DND-41 (cell line): ENCODE measurements around the gene SHMT2.

Experiments
- ATAC-seq: fragments of 200-7000 bp; cut with Tn5 transposase; 3 replicates; pipeline ENCODE4 v1.9.1; 2021; ENCODE audit warnings: low read depth; ENCODE audit not compliant: insufficient read depth
- DNase-seq: peaks from one replicate; pipeline ENCODE4 v3.0.0-alpha.2; 2020
- H2AFZ ChIP-seq: 2 replicates; pipeline ENCODE4 v1.6.0; 2012; ENCODE audit warnings: low read depth, low read length
- H3K27ac ChIP-seq: 2 replicates; pipeline ENCODE4 v1.5.1; 2012; ENCODE audit warnings: low read length, inconsistent platforms
- H3K27me3 ChIP-seq: fragments of 200-600 bp; sonication (generic); 2 replicates; pipeline ENCODE4 v1.6.0; 2012; ENCODE audit warnings: low read length, mild to moderate bottlenecking, inconsistent platforms; ENCODE audit not compliant: insufficient read depth, poor library complexity
- H3K36me3 ChIP-seq: 2 replicates; pipeline ENCODE4 v1.5.1; 2012; ENCODE audit warnings: low read length, inconsistent platforms; ENCODE audit not compliant: insufficient read depth
- H3K4me1 ChIP-seq: 2 replicates; pipeline ENCODE4 v1.5.1; 2012; ENCODE audit warnings: mild to moderate bottlenecking, low read length; ENCODE audit not compliant: insufficient read depth
- H3K4me2 ChIP-seq: 2 replicates; pipeline ENCODE4 v1.6.0; 2012; ENCODE audit warnings: mild to moderate bottlenecking, moderate library complexity, low read length, inconsistent platforms; ENCODE audit not compliant: insufficient read depth
- H3K4me3 ChIP-seq, 2 experiments: fragments of 200-600 bp in 1 of 2; shearing (Covaris generic) in 1 of 2; 2 replicates each; pipeline ENCODE4 v1.5.1; 2012 to 2016; ENCODE audit warnings: inconsistent platforms in 2 of 2, low read length in 2 of 2, mild to moderate bottlenecking in 2 of 2, low read depth in 1 of 2, moderate library complexity in 1 of 2
- H3K79me2 ChIP-seq: 2 replicates; pipeline ENCODE4 v1.6.0; 2012; ENCODE audit warnings: low read length, inconsistent platforms; ENCODE audit not compliant: insufficient read depth
- H3K9ac ChIP-seq: 2 replicates; pipeline ENCODE4 v1.6.0; 2012; ENCODE audit warnings: low read depth, mild to moderate bottlenecking, inconsistent platforms, low read length, moderate library complexity
- H3K9me3 ChIP-seq: 2 replicates; pipeline ENCODE4 v1.5.1; 2012; ENCODE audit warnings: low read length, moderate library complexity, mild to moderate bottlenecking, inconsistent platforms; ENCODE audit not compliant: insufficient read depth, severe bottlenecking
- H4K20me1 ChIP-seq: 2 replicates; pipeline ENCODE4 v1.6.0; 2012; ENCODE audit warnings: low read length; ENCODE audit not compliant: insufficient read depth
- CTCF ChIP-seq: IDR thresholded peaks from 2 replicates; pipeline ENCODE4 v1.5.1; 2012; ENCODE audit warnings: borderline replicate concordance, low read length, moderate library complexity, mild to moderate bottlenecking; ENCODE audit not compliant: poor library complexity, severe bottlenecking; ENCODE audit errors: extremely low read depth
- EZH2 ChIP-seq: IDR thresholded peaks from 3 replicates; pipeline ENCODE4 v1.6.1; 2012; ENCODE audit warnings: borderline replicate concordance, low read depth, mild to moderate bottlenecking, moderate library complexity, low read length, inconsistent platforms; ENCODE audit not compliant: severe bottlenecking

Gene SHMT2

GRCh38 chr12:57199191-57199590 lies 30.3 kb upstream of the SHMT2 start:
- DNase-seq, result no peak
- no peak for TF ChIP-seq EZH2
- TF ChIP-seq CTCF, result no peak
- H3K27ac ChIP-seq, result no peak overlapping the region

GRCh38 chr12:57200497-57200896 lies 29.0 kb upstream of the SHMT2 start:
- H3K27ac ChIP-seq, result no peak overlapping the region
- no peaks in the 10 kb centered on the region for H3K79me2 ChIP-seq
- DNase-seq (no peak), ATAC-seq (no peak)
- no peak overlapping the region for H3K9ac ChIP-seq
- H2AFZ ChIP-seq, result no peak overlapping the region
- H3K9me3 ChIP-seq, result no peaks in the 10 kb centered on the region
- no peaks in the 10 kb centered on the region; the same call in 1 of the 2 replicates for H4K20me1 ChIP-seq
- H3K4me3 ChIP-seq, result no peak overlapping the region
- H3K4me2 ChIP-seq, result no peak overlapping the region
- H3K27me3 ChIP-seq, result no peaks in the 10 kb centered on the region
- no peaks in the 10 kb centered on the region for H3K4me1 ChIP-seq
- no peaks in the 10 kb centered on the region for H3K36me3 ChIP-seq
- TF ChIP-seq CTCF, result no peak
- TF ChIP-seq EZH2, result no peak

More at GRCh38 chr12:57199191-57199590, 30.3 kb upstream of the SHMT2 start:
- no peaks in the 10 kb centered on the region for H3K4me1 ChIP-seq
- H3K4me3 ChIP-seq, result no peak overlapping the region
- H3K9ac ChIP-seq, result no peak overlapping the region
- no peak for ATAC-seq
- H3K4me2 ChIP-seq, result no peak overlapping the region
- H3K9me3 ChIP-seq, result no peaks in the 10 kb centered on the region
- H3K79me2 ChIP-seq, result no peaks in the 10 kb centered on the region
- no peak overlapping the region for H2AFZ ChIP-seq
- no peaks in the 10 kb centered on the region for H3K36me3 ChIP-seq
- H4K20me1 ChIP-seq, result no peaks in the 10 kb centered on the region; the same call in 1 of the 2 replicates
- H3K27me3 ChIP-seq, result no peaks in the 10 kb centered on the region

- H3K4me3 ChIP-seq, result no peak overlapping the region
- no peak for ATAC-seq
- TF ChIP-seq EZH2 (no peak), CTCF (no peak)
- no peaks in the 10 kb centered on the region; the same call in 1 of the 2 replicates for H4K20me1 ChIP-seq
- no peaks in the 10 kb centered on the region for H3K9me3 ChIP-seq
- H2AFZ ChIP-seq, result no peak overlapping the region
- H3K79me2 ChIP-seq, result no peaks in the 10 kb centered on the region
- no peaks in the 10 kb centered on the region for H3K36me3 ChIP-seq
- H3K4me1 ChIP-seq, result no peaks in the 10 kb centered on the region
- no peaks in the 10 kb centered on the region for H3K27me3 ChIP-seq
- H3K4me2 ChIP-seq, result no peak overlapping the region
- H3K9ac ChIP-seq, result no peak overlapping the region
- DNase-seq, result no peak
- no peak overlapping the region for H3K27ac ChIP-seq
These were observed 28.3 kb upstream of the SHMT2 start for GRCh38 chr12:57201219-57201618.

- H2AFZ ChIP-seq, result no peak overlapping the region
- TF ChIP-seq CTCF (no peak), EZH2 (no peak)
- H3K27ac ChIP-seq, result no peak overlapping the region
- no peaks in the 10 kb centered on the region for H3K36me3 ChIP-seq
- H3K27me3 ChIP-seq, result no peaks in the 10 kb centered on the region
- no peaks in the 10 kb centered on the region for H3K79me2 ChIP-seq
- H3K9ac ChIP-seq, result no peak overlapping the region
- no peaks in the 10 kb centered on the region; the same call in 1 of the 2 replicates for H4K20me1 ChIP-seq
- DNase-seq (no peak), ATAC-seq (no peak)
- no peak overlapping the region for H3K4me2 ChIP-seq
- no peaks in the 10 kb centered on the region for H3K4me1 ChIP-seq
- no peak overlapping the region for H3K4me3 ChIP-seq
- no peaks in the 10 kb centered on the region for H3K9me3 ChIP-seq
These were observed 27.9 kb upstream of the SHMT2 start for GRCh38 chr12:57201631-57202030.
